ENCODE results near the gene TPGS2.
"Not testable (repeated sequence)": the region's sequence is repeated elsewhere in the genome, so short reads cannot be mapped to it uniquely, and the experiment has no call there.

TPGS2 gene

GRCh38 chr18:36828630-36829361, at the start of gene TPGS2, which contains the start of gene KIAA1328:
Gene TPGS2 (minus strand): TSS chr18:36829002. CDS start chr18:36828767, 235 bp downstream.
Gene KIAA1328 (plus strand): TSS chr18:36829127. CDS start chr18:36829139, 12 bp downstream.
- DNase-seq, result peak; percentile 100

- not testable (repeated sequence) for DNase-seq
Measured at GRCh38 chr18:36873826-36874225, 45.0 kb upstream of the TPGS2 start.

- DNase-seq, result no peak
Measured at GRCh38 chr18:36872329-36872728, 43.5 kb upstream of the TPGS2 start.

GRCh38 chr18:36871801-36872200, 43.0 kb upstream of the TPGS2 start:
- DNase-seq, result no peak

- DNase-seq, result no peak
Measured at GRCh38 chr18:36867056-36867455, 38.3 kb upstream of the TPGS2 start.

GRCh38 chr18:36862182-36862581, 33.4 kb upstream of the TPGS2 start:
- DNase-seq, result no peak

GRCh38 chr18:36856815-36857214, 28.0 kb upstream of the TPGS2 start:
- DNase-seq, result no peak

GRCh38 chr18:36851202-36851590, 22.4 kb upstream of the TPGS2 start:
- DNase-seq, result no peak

- DNase-seq, result no peak
Measured at GRCh38 chr18:36850527-36851201, 21.9 kb upstream of the TPGS2 start.

- no peak for DNase-seq
Measured at GRCh38 chr18:36849288-36850006, 20.6 kb upstream of the TPGS2 start.

GRCh38 chr18:36848609-36849008, 19.8 kb upstream of the TPGS2 start:
- no peak for DNase-seq

- no peak for DNase-seq
Measured at GRCh38 chr18:36843784-36844183, 15.0 kb upstream of the TPGS2 start.

- no peak for DNase-seq
Measured at GRCh38 chr18:36843199-36843598, 14.4 kb upstream of the TPGS2 start.

GRCh38 chr18:36839835-36840234, 11.0 kb upstream of the TPGS2 start:
- DNase-seq, result no peak

GRCh38 chr18:36835927-36836326, 7.1 kb upstream of the TPGS2 start:
- no peak for DNase-seq

- no peak for DNase-seq
Measured at GRCh38 chr18:36833120-36833519, 4.3 kb upstream of the TPGS2 start.

- DNase-seq, result no peak
Measured at GRCh38 chr18:36831139-36831538, 2.3 kb upstream of the TPGS2 start.

GRCh38 chr18:36830158-36830495, 1.3 kb upstream of the TPGS2 start:
- peak; percentile 76 for DNase-seq

- DNase-seq, result peak; percentile 82
Measured at GRCh38 chr18:36829362-36830157, 758 bp upstream of the TPGS2 start.

GRCh38 chr18:36828157-36828629, 609 bp downstream of the TPGS2 start:
- peak; percentile 90 for DNase-seq

- no peak for DNase-seq
Measured at GRCh38 chr18:36826556-36826955, 2.2 kb downstream of the TPGS2 start.

GRCh38 chr18:36825526-36825925, 3.3 kb downstream of the TPGS2 start:
- no peak for DNase-seq

- DNase-seq, result no peak
Measured at GRCh38 chr18:36821681-36822080, 7.1 kb downstream of the TPGS2 start.

Measured in NCI-H69 (cell line).